ENCODE data around the gene ING3.
A peak's percentile ranks its signal among the peaks of the same experiment; 100 is the strongest.
"Not testable (repeated sequence)": the region's sequence is repeated elsewhere in the genome, so short reads cannot be mapped to it uniquely, and the experiment has no call there.

The ING3 gene

DNA sequence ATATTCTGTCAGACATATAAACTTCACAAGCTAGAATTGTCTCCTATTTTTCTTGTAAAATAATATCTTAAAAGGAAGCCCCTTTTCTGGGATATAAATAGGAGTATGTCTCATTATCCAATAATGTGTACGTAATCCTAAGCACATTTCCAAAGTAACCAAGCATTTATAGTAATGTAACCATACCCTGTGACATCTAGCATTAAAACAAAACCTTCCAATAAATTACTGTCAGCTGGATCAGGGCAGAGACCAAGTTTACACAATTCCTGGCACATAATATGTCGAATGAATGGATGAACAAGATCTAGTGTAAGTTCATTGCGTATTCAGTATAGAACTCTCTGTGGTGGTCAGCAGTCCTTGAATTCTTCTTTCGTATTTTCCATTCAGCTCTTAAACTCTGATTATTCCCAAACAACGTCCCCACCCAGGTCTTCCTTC lies 52.2 kb downstream of the ING3 start:
- peak; percentile 25 for DNase-seq (ENCODE audit: low read depth)

- DNase-seq (ENCODE audit: low read depth): no peak
These were observed 53.6 kb downstream of the ING3 start for GRCh38 chr7:121003986-121004685.

GRCh38 chr7:121005058-121005457 lies 54.5 kb downstream of the ING3 start:
- DNase-seq (ENCODE audit: low read depth): not testable (repeated sequence)

DNA sequence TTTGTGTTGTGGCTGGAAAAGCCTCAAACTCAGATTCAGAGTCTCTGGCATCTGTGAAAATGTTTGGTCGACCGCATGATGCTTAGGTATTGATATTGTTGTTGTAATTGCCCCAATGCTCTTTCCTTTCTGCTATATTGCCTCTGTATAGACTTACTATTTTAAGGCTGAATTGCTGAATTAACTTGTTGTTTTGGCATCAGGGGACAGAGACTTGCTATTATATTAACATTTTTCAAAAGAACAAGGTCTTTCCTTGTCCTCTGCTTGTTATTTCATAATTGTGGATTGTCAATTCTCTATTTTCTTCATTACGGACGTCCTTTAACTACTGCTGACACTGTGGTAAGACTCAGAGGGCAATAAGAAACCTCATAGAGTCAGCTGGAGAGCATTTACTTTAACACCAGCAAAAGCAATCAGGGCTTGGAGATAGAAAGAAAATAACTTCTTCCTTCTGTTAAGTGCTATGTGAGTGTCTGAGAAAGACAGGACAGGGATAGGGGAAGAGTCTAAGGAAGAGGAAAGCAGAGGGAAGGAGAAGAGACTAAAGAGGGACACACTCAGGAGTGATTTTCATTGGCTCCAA lies 55.5 kb downstream of the ING3 start:
- no peak for DNase-seq (ENCODE audit: low read depth)

DNA sequence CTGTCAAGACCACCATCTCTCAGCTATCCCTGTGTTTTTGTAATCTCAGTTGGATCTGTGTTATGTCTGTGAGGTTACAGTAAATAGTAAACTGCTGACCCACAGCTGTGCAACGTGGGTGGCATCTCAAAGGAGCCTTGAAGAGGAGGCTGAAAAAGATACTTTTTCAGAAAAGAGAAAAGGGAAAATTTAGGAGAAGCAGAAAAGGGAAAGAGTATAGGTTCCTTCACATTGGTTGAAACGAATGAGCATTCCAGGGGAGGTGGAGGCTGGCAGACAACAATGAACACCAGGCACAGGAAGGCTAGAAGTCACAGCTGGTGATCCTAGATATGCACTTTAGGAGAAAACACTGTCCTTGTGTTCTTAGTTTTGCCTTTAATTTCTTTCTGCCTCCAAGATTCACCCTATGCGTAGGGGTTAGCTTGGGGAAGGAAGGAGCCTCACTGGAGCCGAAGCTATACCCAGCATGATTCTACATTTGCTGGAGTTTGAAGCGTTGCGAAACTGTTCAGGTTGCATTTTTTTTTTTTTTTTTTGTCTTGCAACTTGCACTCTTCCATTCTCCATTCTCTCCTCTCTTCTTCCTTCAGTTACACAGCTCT lies 56.2 kb downstream of the ING3 start:
- peak; percentile 56 for DNase-seq (ENCODE audit: low read depth)

DNA sequence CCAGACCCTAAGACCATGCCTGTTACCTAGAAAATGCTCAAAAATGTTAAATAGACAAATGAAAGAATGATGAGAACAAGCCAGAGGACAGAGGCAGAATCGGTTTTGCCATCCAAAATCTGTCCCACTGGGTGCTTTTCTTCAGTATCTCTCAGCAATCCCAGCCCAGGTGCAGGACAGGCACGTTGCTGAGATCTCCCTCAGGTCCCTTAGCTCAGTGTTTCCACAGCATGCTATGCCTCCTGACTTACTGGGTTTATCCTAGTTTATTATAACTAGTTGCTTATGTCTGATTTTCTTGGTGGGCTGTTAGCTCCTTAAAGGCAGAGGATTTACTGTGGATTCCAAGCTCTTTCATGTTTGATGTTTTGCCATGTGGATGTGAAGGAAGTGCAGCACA lies 58.2 kb downstream of the ING3 start:
- DNase-seq (ENCODE audit: low read depth): no peak

DNA sequence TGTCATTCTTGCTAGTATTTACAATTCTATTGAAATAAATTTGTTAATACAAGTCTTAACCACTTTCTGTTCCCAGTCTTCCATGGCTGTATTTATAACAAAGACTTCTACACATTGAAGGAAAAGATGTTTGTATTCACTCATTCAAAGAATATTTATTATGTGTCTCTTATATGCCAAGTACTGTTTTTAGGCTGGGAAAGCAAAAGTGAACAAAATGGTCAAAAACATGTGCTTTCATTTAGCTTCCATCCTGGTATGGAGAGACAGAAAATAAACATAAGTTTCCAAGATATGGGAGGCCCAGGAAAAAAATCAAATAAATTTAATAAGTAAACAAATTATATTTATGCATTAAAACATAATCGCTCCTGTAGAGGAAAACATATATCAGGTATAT lies 60.8 kb downstream of the ING3 start:
- no peak for DNase-seq (ENCODE audit: low read depth)

GRCh38 chr7:121012170-121012874 lies 61.7 kb downstream of the ING3 start:
- no peak for DNase-seq (ENCODE audit: low read depth)

DNA sequence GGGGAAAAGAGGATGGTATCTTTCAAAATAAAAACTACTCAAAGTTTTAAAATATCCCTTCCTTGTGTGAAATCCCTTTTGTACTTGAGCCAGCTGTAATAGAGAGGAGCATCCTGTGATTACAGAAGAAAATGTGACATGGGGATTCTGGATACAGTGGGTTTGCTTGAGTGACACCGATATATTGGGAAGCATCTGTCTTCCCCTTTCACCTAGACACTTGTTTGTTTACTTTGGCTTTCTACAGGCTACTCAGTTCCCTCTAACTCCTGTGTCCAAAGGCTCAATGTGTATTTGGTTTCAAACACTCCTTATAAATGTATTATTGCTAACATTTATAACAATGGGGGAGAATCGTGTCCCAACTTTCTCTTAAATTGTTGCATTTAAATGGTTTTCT lies 62.3 kb downstream of the ING3 start:
- DNase-seq (ENCODE audit: low read depth): no peak

DNA sequence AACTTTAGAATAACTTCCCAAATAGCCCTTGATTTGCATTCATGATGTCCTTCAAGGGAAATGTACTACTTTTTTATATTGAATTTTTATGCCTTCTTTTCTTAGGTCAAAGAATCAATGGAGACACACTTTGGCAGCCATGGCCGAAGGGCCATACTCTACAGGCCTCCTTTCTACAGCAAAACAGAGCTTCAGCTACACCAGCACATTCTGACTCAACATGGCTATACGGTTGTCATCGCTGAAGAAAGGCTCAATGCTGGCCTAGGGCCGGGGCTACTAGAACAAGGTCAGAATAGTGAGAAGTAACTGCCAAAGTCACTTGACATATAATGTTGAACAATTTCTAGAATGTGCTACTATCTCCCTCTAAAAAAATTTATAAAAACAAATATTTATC lies 65.0 kb downstream of the ING3 start:
- DNase-seq (ENCODE audit: low read depth): no peak

DNA sequence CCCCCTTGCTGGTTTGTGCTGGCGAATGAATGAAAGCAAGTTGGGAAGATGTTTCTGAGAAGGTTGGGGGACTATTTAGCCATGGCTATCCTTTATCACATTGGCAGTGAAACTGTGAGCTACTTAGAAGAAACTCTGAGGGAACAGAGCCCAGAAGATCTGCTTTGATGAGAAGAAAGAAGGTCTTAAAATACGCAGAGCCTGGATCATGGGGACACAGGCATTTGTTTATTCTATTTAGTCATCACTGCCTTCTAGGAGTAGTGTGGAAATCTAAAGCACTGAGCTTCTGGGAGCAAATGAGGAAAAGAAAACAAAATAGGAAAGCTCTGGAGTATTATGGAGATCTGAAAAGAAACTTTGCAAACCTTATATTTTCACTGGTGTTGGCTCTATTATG lies 66.4 kb downstream of the ING3 start:
- DNase-seq (ENCODE audit: low read depth): peak; percentile 64

GRCh38 chr7:121017586-121017985 lies 67.0 kb downstream of the ING3 start:
- DNase-seq (ENCODE audit: low read depth): no peak

DNA sequence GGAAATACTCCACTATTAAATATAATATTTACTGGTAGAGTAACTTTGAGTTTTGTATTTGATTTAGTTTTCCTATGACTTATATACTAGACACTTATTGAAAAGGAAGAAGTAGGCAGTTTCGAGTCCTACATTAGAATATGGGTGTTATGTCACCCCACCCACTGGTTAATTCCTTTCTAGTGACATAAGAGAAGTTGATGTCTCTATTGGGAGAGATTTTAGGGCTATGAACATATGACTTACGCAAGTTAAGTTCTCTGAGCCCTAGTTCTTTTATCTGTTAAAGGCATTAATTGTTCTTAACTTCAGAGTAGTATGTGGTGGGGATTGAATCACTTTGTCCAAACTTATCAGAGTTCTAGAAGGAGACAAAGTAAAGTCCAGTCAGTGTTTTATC lies 68.4 kb downstream of the ING3 start:
- DNase-seq (ENCODE audit: low read depth): peak; percentile 86

GRCh38 chr7:121020249-121020988 lies 69.8 kb downstream of the ING3 start:
- peak; percentile 85 for DNase-seq (ENCODE audit: low read depth)

DNA sequence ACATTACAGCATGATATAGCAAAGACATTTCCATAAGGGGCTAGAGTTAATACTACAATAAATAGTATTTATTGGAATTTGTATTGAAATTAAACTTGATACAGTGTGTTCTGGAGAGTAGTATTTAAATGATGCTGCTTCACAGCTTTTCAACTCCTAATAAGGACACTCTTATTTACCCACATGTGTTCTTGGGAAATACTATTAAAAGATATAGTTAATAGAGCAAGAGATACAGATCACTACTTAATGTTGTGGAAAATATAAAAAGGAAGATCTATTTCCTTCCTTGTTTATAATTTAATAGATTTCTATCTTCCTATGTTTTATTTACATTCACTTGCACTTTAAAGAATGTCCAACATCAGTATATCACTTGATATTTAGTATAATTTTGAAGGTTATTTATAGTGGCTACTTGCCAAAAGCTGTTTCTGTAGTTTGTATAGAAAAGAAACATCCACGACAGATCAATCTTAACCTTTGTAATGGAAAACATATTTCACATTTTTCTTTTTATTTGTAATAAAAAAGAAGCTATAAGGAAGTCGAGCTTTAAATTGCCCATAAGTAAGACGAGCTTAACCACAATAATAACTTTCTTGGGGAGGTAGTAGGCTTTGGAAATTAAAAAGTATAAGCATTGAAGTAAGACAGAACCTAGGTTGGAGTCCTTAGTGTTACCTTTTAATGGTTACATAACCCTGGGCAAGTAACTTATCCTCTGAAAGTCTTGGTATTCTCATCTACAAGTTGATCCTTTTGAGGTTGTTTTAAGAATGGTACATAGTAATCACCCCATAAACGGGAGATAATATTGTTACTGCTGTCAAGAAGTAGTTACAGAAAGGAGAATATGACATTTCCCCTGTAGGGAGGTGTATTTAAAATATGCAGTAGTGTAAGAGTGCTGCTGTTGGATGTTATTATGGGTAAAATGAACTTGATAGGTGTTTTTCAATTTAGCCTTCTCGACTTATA lies 70.7 kb downstream of the ING3 start:
- no peak for DNase-seq (ENCODE audit: low read depth)

GRCh38 chr7:121023194-121023593 lies 72.6 kb downstream of the ING3 start:
- DNase-seq (ENCODE audit: low read depth): no peak

- no peak for DNase-seq (ENCODE audit: low read depth)
These were observed 73.3 kb downstream of the ING3 start for GRCh38 chr7:121023683-121024511.

- no peak for DNase-seq (ENCODE audit: low read depth)
These were observed 74.0 kb downstream of the ING3 start for GRCh38 chr7:121024611-121025010.

GRCh38 chr7:121026159-121026558 lies 75.6 kb downstream of the ING3 start:
- DNase-seq (ENCODE audit: low read depth): no peak

DNA sequence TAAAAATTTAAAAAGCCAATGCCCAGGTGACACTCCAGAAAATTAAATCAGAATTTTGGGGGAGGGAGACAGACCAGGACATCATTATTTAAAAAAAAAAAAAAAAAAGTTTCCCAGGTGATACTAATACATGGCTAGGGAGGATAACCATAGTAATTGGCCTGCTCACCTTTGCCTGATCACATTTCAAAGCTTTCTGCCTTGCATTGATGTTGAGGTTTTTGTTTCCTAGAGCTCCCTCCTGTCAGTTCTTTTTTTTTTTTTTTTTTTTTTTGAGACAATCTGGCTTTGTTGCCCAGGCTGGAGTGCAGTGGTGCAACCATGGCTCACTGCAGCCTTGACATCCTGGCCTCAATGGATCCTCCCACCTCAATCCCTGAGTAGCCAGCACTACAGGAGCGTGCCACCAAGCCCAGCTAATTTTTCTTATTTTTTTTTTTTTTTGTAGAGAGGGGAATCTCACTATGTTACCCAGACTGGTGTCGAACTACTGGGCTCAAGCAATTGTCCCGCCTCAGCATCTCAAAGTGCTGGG lies 76.1 kb downstream of the ING3 start:
- DNase-seq (ENCODE audit: low read depth): no peak

Data from amniotic epithelial cell (primary cell).